ENCODE data around the gene HMSD. TPM values are rescaled to one million over a fixed set of nuclear protein-coding genes. Genes with fewer than 3 reads are reported as not detected.
"Not testable (repeated sequence)": the region's sequence is repeated elsewhere in the genome, so short reads cannot be mapped to it uniquely, and the experiment has no call there.

The HMSD gene, protein sequence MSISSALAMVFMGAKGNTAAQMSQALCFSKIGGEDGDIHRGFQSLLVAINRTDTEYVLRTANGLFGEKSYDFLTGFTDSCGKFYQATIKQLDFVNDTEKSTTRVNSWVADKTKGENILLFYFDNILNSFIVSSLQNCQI
- not detected for total RNA-seq

GRCh38 chr18:63949068-63949737 is at the start of gene HMSD:
TSS of gene HMSD (plus strand) at chr18:63949301. CDS start at chr18:63953456, 4,155 bp downstream.
- no peak for FAIRE-seq
- DNase-seq (ENCODE audit: low spot score in 2 of 2), result peak; percentile 44 to 55

DNA sequence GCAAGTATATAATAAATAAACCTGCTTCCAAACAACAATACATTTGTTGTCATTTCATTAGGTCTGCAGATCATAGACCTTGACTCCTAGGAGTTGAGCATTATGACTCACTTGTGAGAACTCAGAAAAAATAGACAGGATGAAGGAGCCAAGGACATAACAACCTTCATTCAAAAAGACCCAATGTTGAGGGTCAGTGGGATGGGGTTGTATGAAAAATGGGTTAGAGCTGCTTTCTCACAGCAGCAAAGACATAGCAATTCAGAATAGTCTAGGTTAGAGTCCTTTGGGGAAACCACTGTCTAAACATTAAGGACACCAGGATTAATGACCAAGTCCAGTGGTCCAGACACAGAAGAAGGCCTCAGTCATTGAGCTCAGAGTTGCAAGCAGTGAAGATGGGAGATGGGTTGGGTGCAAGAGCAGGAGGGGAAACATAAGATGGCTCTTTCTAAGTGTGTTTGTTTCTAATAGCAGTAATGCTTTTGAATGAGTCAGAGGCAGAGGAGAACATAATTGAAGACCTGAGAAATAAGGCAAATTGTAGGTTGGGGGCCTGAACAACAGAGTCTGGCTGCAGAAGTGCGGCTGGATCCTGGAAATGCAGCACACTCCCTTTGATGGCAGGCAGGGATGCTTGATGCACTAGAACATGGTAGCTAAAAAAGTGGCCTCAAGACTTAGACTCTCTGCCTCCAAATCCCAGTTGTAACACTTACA is 45.1 kb upstream of the HMSD start:
- no peak for DNase-seq (ENCODE audit: low spot score in 2 of 2)
- no peak for FAIRE-seq

GRCh38 chr18:63904694-63905093 is 44.4 kb upstream of the HMSD start:
- FAIRE-seq, result no peak
- DNase-seq (ENCODE audit: low spot score in 2 of 2), result no peak

GRCh38 chr18:63905361-63905760 is 43.7 kb upstream of the HMSD start:
- no peak for FAIRE-seq
- DNase-seq (ENCODE audit: low spot score in 2 of 2), result no peak

DNA sequence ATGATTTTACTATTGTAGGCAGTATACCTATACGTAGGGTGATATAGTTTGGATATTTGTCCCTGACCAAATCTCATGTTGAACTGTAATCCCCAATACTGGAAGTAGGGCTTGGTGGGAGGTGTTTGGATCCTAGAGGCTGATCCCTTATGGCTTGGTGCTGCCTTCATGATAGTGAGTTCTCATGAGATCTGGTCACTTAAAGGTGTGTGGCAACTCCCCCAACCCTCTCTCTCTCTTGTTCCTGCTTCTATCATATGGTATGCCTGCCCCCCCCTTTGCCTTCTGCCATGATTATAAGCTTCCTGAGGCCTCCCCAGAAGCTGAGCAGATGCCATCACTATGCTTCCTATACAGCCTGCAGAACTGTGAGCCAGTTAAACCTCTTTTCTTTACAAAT is 43.0 kb upstream of the HMSD start:
- DNase-seq (ENCODE audit: low spot score in 2 of 2), result no peak

GRCh38 chr18:63907664-63908063 is 41.4 kb upstream of the HMSD start, which contains the start of gene SERPINB10:
TSS of gene SERPINB10 (plus strand) at chr18:63907958. CDS start at chr18:63915511, 7,553 bp downstream.
- DNase-seq (ENCODE audit: low spot score in 2 of 2), result no peak
- FAIRE-seq, result no peak

More for the DNA sequence above, 43.0 kb upstream of the HMSD start:
- no peak for FAIRE-seq

DNA sequence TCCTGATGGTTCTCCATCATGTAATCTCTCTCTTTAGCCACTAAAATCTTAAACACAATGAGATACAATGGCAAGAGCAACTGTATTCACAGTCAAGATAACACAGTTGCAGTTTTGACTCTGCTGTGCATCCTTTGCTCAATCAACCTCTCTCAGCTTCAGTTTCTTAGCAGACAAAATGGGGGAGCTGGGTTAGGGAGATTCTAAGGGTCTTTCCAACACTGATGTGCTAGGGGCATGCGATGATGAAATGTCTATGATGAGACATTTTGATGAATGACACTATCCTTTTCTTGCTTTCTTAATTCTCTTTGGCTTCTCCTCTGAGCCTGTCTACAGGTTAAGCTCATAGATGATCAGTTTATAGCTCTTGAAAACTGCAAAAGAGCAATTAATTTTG is 40.2 kb upstream of the HMSD start:
- DNase-seq (ENCODE audit: low spot score in 2 of 2), result no peak
- no peak for FAIRE-seq

DNA sequence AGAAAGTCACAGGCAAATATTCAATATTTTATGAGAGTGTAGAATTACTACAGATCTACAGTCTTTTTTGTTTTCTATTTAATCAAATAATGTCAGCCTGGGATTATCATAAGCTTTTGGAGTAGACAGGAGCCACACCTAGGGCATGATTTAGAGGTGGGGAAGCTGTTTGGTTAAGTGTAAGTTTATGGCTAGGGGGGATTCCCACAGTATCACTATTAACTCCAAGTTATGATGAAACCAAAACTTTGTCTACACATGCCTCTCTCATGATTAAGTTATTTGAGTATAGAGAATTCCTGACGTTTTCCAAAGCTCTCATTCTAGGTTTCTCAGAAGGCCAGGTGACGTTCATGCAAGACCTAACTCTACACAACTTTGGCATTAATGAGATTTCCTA is 39.2 kb upstream of the HMSD start:
- FAIRE-seq (no peak), DNase-seq (ENCODE audit: low spot score in 2 of 2) (no peak)

DNA sequence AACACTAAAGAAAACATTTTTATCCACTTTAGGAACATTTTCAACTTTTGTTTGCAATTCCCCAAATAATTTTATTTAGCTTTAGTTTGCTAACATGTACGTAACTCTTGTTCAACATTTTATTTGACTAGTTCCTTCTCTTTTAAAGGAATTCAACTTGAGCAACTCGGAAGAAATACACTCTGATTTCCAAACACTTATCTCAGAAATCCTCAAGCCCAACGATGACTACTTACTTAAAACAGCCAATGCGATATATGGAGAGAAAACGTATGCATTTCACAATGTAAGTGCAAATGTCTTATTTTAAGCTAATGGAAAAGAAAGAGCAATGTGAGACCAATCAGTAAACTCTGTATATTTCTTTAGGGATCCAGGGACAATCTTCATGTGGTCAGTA is 31.3 kb upstream of the HMSD start:
- FAIRE-seq (no peak), DNase-seq (ENCODE audit: low spot score in 2 of 2) (no peak)

- FAIRE-seq (no peak), DNase-seq (ENCODE audit: low spot score in 2 of 2) (no peak)
Measured at GRCh38 chr18:63922049-63922448, 27.1 kb upstream of the HMSD start.

DNA sequence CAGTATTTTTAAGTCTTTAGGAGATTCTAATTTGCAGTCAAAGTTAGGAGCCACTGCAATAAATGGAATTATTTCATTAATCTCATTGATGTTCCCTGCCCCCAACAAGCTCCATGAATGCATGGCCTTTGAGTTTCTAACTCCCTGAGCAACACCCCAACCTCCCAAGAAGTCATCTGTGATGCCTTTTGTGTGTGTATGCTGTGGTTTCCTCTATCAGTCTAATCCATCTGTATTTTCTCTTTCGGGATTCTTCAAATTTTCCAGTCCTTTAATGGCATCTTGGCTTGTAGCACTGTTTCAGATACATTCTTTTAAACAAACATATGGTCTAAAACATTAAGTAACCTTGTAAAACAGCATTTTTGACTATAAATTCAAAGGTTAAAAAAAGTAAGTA is 24.6 kb upstream of the HMSD start:
- FAIRE-seq (no peak), DNase-seq (ENCODE audit: low spot score in 2 of 2) (no peak)

GRCh38 chr18:63928331-63928730 is 20.8 kb upstream of the HMSD start:
- no peak for FAIRE-seq
- DNase-seq (ENCODE audit: low spot score in 2 of 2), result no peak

DNA sequence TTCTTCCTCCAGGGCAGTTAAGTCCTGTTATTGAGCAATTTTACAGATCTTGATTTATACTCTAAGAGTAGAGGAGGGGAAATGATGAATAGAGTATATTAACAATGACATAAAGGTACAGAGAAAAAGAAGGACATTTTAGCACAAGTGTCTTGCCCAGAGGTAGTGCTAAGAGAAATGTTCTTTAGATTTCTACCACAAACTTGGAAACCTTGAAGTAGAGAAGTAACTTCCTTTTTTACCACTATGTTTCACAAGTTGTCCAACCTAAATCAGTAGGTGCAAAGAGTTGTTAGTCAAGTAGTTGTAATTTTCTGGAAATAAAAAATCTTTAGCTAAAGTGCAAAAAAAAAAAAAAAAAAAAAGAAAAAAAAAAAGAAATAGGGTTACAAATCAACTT is 19.7 kb upstream of the HMSD start:
- DNase-seq (ENCODE audit: low spot score in 2 of 2); FAIRE-seq: not testable (repeated sequence)

- DNase-seq (ENCODE audit: low spot score in 2 of 2), result no peak
- no peak for FAIRE-seq
Measured at GRCh38 chr18:63930773-63931354, 18.2 kb upstream of the HMSD start.

GRCh38 chr18:63936156-63936931 is 12.8 kb upstream of the HMSD start:
- FAIRE-seq, result no peak
- DNase-seq (ENCODE audit: low spot score in 2 of 2), result peak; percentile 39 to 69

GRCh38 chr18:63936932-63937393 is 12.1 kb upstream of the HMSD start:
- FAIRE-seq (no peak), DNase-seq (ENCODE audit: low spot score in 2 of 2) (no peak)

GRCh38 chr18:63940008-63940407 is 9.1 kb upstream of the HMSD start:
- FAIRE-seq (no peak), DNase-seq (ENCODE audit: low spot score in 2 of 2) (no peak)

DNA sequence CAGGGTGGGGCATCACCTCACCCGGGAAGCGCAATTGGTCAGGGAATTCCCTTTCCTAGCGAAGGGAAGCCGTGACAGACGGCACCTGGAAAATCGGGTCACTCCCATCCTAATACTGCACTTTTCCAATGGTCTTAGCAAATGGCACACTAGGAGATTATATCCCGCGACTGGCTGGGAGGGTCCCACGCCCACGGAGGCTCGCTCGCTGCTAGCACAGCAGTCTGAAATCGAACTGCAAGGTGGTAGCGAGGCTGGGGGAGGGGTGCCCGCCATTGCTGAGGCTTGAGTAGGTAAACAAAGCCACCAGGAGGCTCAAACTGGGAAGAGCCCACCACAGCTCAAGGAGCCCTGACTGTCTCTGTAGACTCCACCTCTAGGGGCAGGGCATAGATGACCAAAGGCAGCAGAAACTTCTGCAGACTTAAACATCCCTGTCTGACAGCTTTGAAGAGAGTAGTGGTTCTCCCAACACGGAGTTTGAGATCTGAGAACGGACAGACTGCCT is 8.5 kb upstream of the HMSD start:
- FAIRE-seq; DNase-seq (ENCODE audit: low spot score in 2 of 2): not testable (repeated sequence)

DNA sequence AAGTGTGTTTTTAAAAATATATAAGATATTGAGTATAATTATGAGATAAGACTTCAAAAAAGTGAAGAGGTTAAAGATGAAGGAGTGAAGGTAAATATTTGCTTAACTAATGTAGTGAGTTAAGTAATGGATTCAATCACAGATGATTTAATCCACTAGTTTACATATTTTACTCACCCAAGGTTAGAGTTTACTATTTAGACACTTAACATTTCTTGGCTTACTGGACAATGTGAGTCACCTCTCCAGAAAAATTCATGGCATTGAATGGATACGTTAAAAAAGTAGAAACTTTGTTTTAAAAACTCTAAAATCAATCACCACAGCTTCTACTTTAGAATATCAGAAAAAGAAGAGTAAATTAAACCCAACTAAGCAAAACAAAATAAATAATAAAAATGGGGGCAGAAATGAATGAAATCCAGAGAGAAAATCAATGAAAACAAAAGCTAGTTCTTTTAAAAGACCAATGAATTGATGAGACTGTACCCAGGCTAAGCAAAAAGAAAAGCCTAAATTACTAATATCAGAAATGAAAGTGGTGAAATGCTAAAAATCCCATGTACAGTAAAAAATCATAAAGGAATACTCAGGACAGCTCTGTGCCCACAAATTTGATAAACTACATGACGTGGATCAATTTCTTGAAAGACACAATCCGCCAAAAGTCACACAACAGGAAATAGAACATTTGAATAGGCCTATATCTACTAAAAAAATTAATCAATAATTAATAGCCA is 1.9 kb upstream of the HMSD start:
- no peak for DNase-seq (ENCODE audit: low spot score in 2 of 2)
- FAIRE-seq, result no peak

DNA sequence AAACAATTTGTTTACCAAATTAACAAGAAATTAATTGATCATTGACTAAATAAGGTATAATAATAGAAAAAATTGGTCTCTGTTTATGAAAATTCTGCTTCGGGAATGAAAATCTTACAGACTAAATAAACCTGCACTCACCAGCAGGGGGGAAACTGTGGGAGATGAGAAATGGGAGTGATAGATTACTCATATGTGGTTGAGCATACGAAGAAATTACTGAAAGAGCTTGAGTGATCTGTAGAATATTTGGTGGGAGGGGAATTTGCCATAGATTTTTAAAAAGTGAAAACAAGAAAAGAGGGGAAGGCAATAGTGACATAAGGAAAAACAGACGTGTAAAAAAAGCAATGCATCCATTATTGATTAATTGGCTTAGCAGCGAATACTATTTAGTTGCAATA is 2.2 kb downstream of the HMSD start:
- FAIRE-seq (no peak), DNase-seq (ENCODE audit: low spot score in 2 of 2) (no peak)

Data from frontal cortex (tissue), 4 donors.